GM23338 (cell line): ENCODE measurements around the gene KLHL28. TPM values are rescaled to one million over a fixed set of nuclear protein-coding genes. Genes with fewer than 3 reads are reported as not detected.

Experiments
- ATAC-seq: fragments of 200-7000 bp; cut with Tn5 transposase; 3 replicates; pipeline ENCODE4 v1.9.1; 2020
- DNase-seq: peaks from one replicate; pipeline ENCODE4 v3.0.0-alpha.2; 2015; ENCODE audit warnings: low spot score
- H2AFZ ChIP-seq: fragments of 200-600 bp; sonication (generic); 2 replicates; pipeline ENCODE4 v1.8.0; 2016; ENCODE audit warnings: antibody characterized with exemption, mild to moderate bottlenecking, moderate library complexity
- H3F3A ChIP-seq: fragments of 200-600 bp; sonication (generic); replicated peaks from 2 replicates; pipeline ENCODE4 v1.8.0; 2017; ENCODE audit warnings: antibody characterized with exemption, mixed run types, low read depth
- H3K27ac ChIP-seq: fragments of 200-600 bp; sonication (generic); 2 replicates; pipeline ENCODE4 v1.6.1; 2016; ENCODE audit warnings: low read depth
- H3K27me3 ChIP-seq: fragments of 200-600 bp; sonication (generic); 2 replicates; pipeline ENCODE4 v1.8.0; 2016; ENCODE audit warnings: mild to moderate bottlenecking, mixed run types, moderate library complexity; ENCODE audit not compliant: insufficient read depth
- H3K36me3 ChIP-seq: fragments of 200-600 bp; sonication (generic); 2 replicates; pipeline ENCODE4 v1.8.0; 2016; ENCODE audit warnings: mild to moderate bottlenecking; ENCODE audit not compliant: insufficient read depth
- H3K4me1 ChIP-seq: fragments of 200-600 bp; sonication (generic); 2 replicates; pipeline ENCODE4 v1.8.0; 2016; ENCODE audit warnings: mild to moderate bottlenecking, moderate library complexity; ENCODE audit not compliant: insufficient read depth
- H3K4me2 ChIP-seq: fragments of 200-600 bp; sonication (generic); 2 replicates; pipeline ENCODE4 v1.7.1; 2017; ENCODE audit warnings: mixed run types
- H3K4me3 ChIP-seq: fragments of 200-600 bp; sonication (generic); 2 replicates; pipeline ENCODE4 v1.6.1; 2016; ENCODE audit warnings: mixed run types
- H3K79me2 ChIP-seq: fragments of 200-600 bp; sonication (generic); replicated peaks from 2 replicates; pipeline ENCODE4 v1.8.0; 2017; ENCODE audit warnings: mild to moderate bottlenecking; ENCODE audit not compliant: insufficient read depth
- H3K9me2 ChIP-seq: fragments of 200-600 bp; sonication (generic); 2 replicates; pipeline ENCODE4 v1.8.0; 2017; ENCODE audit not compliant: insufficient read depth
- H4K20me1 ChIP-seq: fragments of 200-600 bp; sonication (generic); replicated peaks from 2 replicates; pipeline ENCODE4 v1.8.0; 2017; ENCODE audit warnings: mild to moderate bottlenecking; ENCODE audit not compliant: insufficient read depth
- H3K27ac Mint-ChIP-seq: 2 replicates; pipeline ENCODE4 v1.8.0; 2020; ENCODE audit warnings: inconsistent platforms, mild to moderate bottlenecking, moderate library complexity, mixed read lengths
- H3K27me3 Mint-ChIP-seq: 3 replicates; pipeline ENCODE4 v1.8.0; 2022; ENCODE audit warnings: low read depth, mild to moderate bottlenecking, moderate library complexity, mixed read lengths, inconsistent platforms; ENCODE audit not compliant: insufficient read depth, poor library complexity
- H3K36me3 Mint-ChIP-seq: 3 replicates; pipeline ENCODE4 v1.8.0; 2021; ENCODE audit warnings: low read depth, mild to moderate bottlenecking, inconsistent platforms, moderate library complexity, mixed read lengths
- H3K4me1 Mint-ChIP-seq: 3 replicates; pipeline ENCODE4 v1.8.0; 2020; ENCODE audit warnings: mild to moderate bottlenecking, inconsistent platforms, mixed read lengths
- H3K4me3 Mint-ChIP-seq: 3 replicates; pipeline ENCODE4 v1.8.0; 2021; ENCODE audit warnings: moderate library complexity, mild to moderate bottlenecking, inconsistent platforms, mixed read lengths
- H3K9me3 Mint-ChIP-seq: 3 replicates; pipeline ENCODE4 v1.8.0; 2020; ENCODE audit warnings: moderate library complexity, mild to moderate bottlenecking, inconsistent platforms, mixed read lengths
- CREB1 ChIP-seq: fragments of 250-450 bp; sonication (Bioruptor Pico); IDR thresholded peaks from 2 replicates; pipeline ENCODE4 v1.5.0; 2020; ENCODE audit warnings: low read depth, mild to moderate bottlenecking, moderate library complexity
- CTCF ChIP-seq, 2 experiments: fragments of 200-600 bp in 1 of 2; sonication (generic) in 1 of 2; conservative IDR thresholded peaks; 2 replicates each; pipeline versions ENCODE4 v1.5.1 to v1.6.1; 2016 to 2017; ENCODE audit warnings: antibody characterized with exemption in 2 of 2, low read depth in 2 of 2, mild to moderate bottlenecking in 2 of 2, moderate library complexity in 1 of 2
- EZH2 ChIP-seq: fragments of 200-600 bp; sonication (generic); IDR thresholded peaks from one replicate; pipeline ENCODE4 v1.8.0; 2017; ENCODE audit warnings: antibody characterized with exemption, mild to moderate bottlenecking, low read depth; ENCODE audit not compliant: unreplicated experiment
- EZH2phosphoT487 ChIP-seq: fragments of 200-600 bp; sonication (generic); IDR thresholded peaks from one replicate; pipeline ENCODE4 v1.8.1; 2018; ENCODE audit warnings: antibody characterized with exemption; ENCODE audit not compliant: unreplicated experiment
- JUNB ChIP-seq: IDR thresholded peaks from one replicate; pipeline ENCODE4 v1.6.1; 2016; ENCODE audit warnings: antibody characterized with exemption; ENCODE audit not compliant: unreplicated experiment
- NANOG ChIP-seq: IDR thresholded peaks from 2 replicates; pipeline ENCODE4 v1.6.1; 2016; ENCODE audit warnings: antibody characterized with exemption, borderline replicate concordance
- POLR2AphosphoS5 ChIP-seq: IDR thresholded peaks from 2 replicates; pipeline ENCODE4 v1.6.1; 2016; ENCODE audit warnings: antibody characterized with exemption, low read depth
- REST ChIP-seq: IDR thresholded peaks from one replicate; pipeline ENCODE4 v1.6.1; 2018; ENCODE audit warnings: antibody characterized with exemption; ENCODE audit not compliant: unreplicated experiment
- STAT1 ChIP-seq: IDR thresholded peaks from one replicate; pipeline ENCODE4 v1.6.1; 2016; ENCODE audit warnings: antibody characterized with exemption; ENCODE audit not compliant: unreplicated experiment
- ZNF114 ChIP-seq: fragments of 250-450 bp; sonication (Bioruptor Pico); IDR thresholded peaks from 2 replicates; pipeline ENCODE4 v1.5.0; 2020; ENCODE audit warnings: mild to moderate bottlenecking, moderate library complexity
- ZNF331 ChIP-seq: fragments of 250-450 bp; sonication (Bioruptor Pico); IDR thresholded peaks from 2 replicates; pipeline ENCODE4 v1.5.0; 2020; ENCODE audit warnings: low read depth, mild to moderate bottlenecking, moderate library complexity
- polyA plus RNA-seq: library from polyadenylated mRNA; unstranded; fragments of >200 nt; fragmentation: Nextera tagmentation; extraction: Ambion mirVana; gene quantifications from 2 replicates; pipeline ENCODE4 v1.2.1, GENCODE V29; 2016
- total RNA-seq: library from RNA; depleted of rRNA; stranded (reverse); fragments of >200 nt; shearing (Covaris generic); gene quantifications from 2 replicates; pipeline ENCODE4 v1.2.3, GENCODE V29; 2014

KLHL28 gene
- total and polyA plus RNA-seq, 2 experiments from 2014 or later, result 7.7 to 10.6 TPM

GRCh38 chr14:44895716-44896115 lies 66.0 kb downstream of the KLHL28 start:
- Mint-ChIP-seq H3K36me3 (no peaks in the 10 kb centered on the region; the same call in none of the 3 replicates), H3K4me3 (no peak overlapping the region), H3K4me1 (peaks cover 14% of the 10 kb centered on the region), H3K27ac (no peak overlapping the region), H3K9me3 (no peaks in the 10 kb centered on the region; the same call in 2 of the 3 replicates), H3K27me3 (peaks cover 15% of the 10 kb centered on the region)
- TF ChIP-seq STAT1, result no peak
- TF ChIP-seq EZH2, result no peak
- no peak for TF ChIP-seq ZNF331 (CRISPR knock-in tag)
- no peak for TF ChIP-seq JUNB
- no peak for TF ChIP-seq EZH2phosphoT487
- H3K9me2 ChIP-seq, result no peaks in the 10 kb centered on the region; the same call in 1 of the 2 replicates
- DNase-seq (no peak), ATAC-seq (no peak)
- H3K27me3 ChIP-seq, result no peaks in the 10 kb centered on the region
- H3K4me2 ChIP-seq, result no peak overlapping the region
- H3K27ac ChIP-seq, result no peak overlapping the region
- H3K4me1 ChIP-seq, result peaks cover 14% of the 10 kb centered on the region
- H2AFZ ChIP-seq, result no peak overlapping the region
- no peaks in the 10 kb centered on the region for H3K79me2 ChIP-seq
- H3F3A ChIP-seq, result no peaks in the 10 kb centered on the region
- no peaks in the 10 kb centered on the region for H4K20me1 ChIP-seq
- no peaks in the 10 kb centered on the region for H3K36me3 ChIP-seq
- H3K4me3 ChIP-seq, result no peak overlapping the region

GRCh38 chr14:44893535-44893934 lies 68.2 kb downstream of the KLHL28 start:
- DNase-seq (no peak), ATAC-seq (no peak)
- H3K36me3 Mint-ChIP-seq, result no peaks in the 10 kb centered on the region; the same call in none of the 3 replicates
- H3K4me1 Mint-ChIP-seq, result peaks cover 8% of the 10 kb centered on the region; the same call in 2 of the 3 replicates
- no peak overlapping the region for H3K27ac Mint-ChIP-seq
- Histone ChIP-seq H3K4me3 (no peak overlapping the region), H3K4me1 (peaks cover 6% of the 10 kb centered on the region), H3K27me3 (no peaks in the 10 kb centered on the region), H3K27ac (no peak overlapping the region), H3K36me3 (no peaks in the 10 kb centered on the region), H3K9me2 (no peaks in the 10 kb centered on the region; the same call in 1 of the 2 replicates), H2AFZ (no peak overlapping the region), H3K79me2 (no peaks in the 10 kb centered on the region), H3K4me2 (no peak overlapping the region), H3F3A (no peaks in the 10 kb centered on the region), H4K20me1 (no peaks in the 10 kb centered on the region)
- H3K27me3 Mint-ChIP-seq, result peaks cover 15% of the 10 kb centered on the region
- H3K4me3 Mint-ChIP-seq, result no peak overlapping the region
- H3K9me3 Mint-ChIP-seq, result no peaks in the 10 kb centered on the region; the same call in 2 of the 3 replicates
- no peak for TF ChIP-seq STAT1
- TF ChIP-seq CTCF (conservative IDR thresholded peaks at IDR 0.05; ENCODE audit: low read depth in 2 of 2), result no peak
- TF ChIP-seq JUNB, result no peak
- TF ChIP-seq NANOG, result no peak
- TF ChIP-seq ZNF114 (CRISPR knock-in tag), result no peak
- TF ChIP-seq REST, result no peak
- no peak for TF ChIP-seq EZH2phosphoT487
- no peak for TF ChIP-seq CREB1
- no peak for TF ChIP-seq POLR2AphosphoS5
- no peak for TF ChIP-seq ZNF331 (CRISPR knock-in tag)
